Adipocyte (in vitro differentiated cells): ENCODE results near the gene OTUB1.

Experiments
- DNase-seq: peaks from one replicate; pipeline ENCODE4 v3.0.0-alpha.2; 2015; ENCODE audit warnings: low read depth
- H3K27me3 ChIP-seq: replicated peaks from 2 replicates; pipeline ENCODE4 v1.7.0; 2013; ENCODE audit warnings: mild to moderate bottlenecking, low read length, moderate library complexity; ENCODE audit not compliant: control insufficient read depth, insufficient read depth
- H3K36me3 ChIP-seq: 2 replicates; pipeline ENCODE4 v1.7.0; 2013; ENCODE audit warnings: low read length, mild to moderate bottlenecking, moderate library complexity; ENCODE audit not compliant: control insufficient read depth, insufficient read depth, severe bottlenecking
- H3K4me1 ChIP-seq: 2 replicates; pipeline ENCODE4 v1.7.0; 2013; ENCODE audit warnings: mild to moderate bottlenecking, low read length, moderate library complexity; ENCODE audit not compliant: control insufficient read depth, insufficient read depth
- H3K4me3 ChIP-seq: 2 replicates; pipeline ENCODE4 v1.7.0; 2013; ENCODE audit warnings: mild to moderate bottlenecking, low read length, moderate library complexity
- H3K9ac ChIP-seq: 2 replicates; pipeline ENCODE4 v1.7.0; 2013; ENCODE audit warnings: mild to moderate bottlenecking, low read length, moderate library complexity
- H3K9me3 ChIP-seq: 2 replicates; pipeline ENCODE4 v1.7.0; 2013; ENCODE audit warnings: mild to moderate bottlenecking, low read length, moderate library complexity; ENCODE audit not compliant: control insufficient read depth

The OTUB1 gene

GRCh38 chr11:64008914-64009633 lies 22.8 kb downstream of the OTUB1 start:
- H3K4me3 ChIP-seq, result no peak overlapping the region
- no peaks in the 10 kb centered on the region for H3K36me3 ChIP-seq
- no peaks in the 10 kb centered on the region for H3K27me3 ChIP-seq
- H3K9me3 ChIP-seq, result no peaks in the 10 kb centered on the region
- no peak for DNase-seq
- H3K9ac ChIP-seq, result no peak overlapping the region
- H3K4me1 ChIP-seq, result peaks cover 12% of the 10 kb centered on the region

GRCh38 chr11:64009710-64010109 lies 23.5 kb downstream of the OTUB1 start:
- Histone ChIP-seq H3K27me3 (no peaks in the 10 kb centered on the region), H3K36me3 (no peaks in the 10 kb centered on the region), H3K4me3 (no peak overlapping the region), H3K9ac (no peak overlapping the region), H3K9me3 (no peaks in the 10 kb centered on the region), H3K4me1 (peaks cover 12% of the 10 kb centered on the region)
- DNase-seq, result no peak

- no peak for DNase-seq
- H3K4me3 ChIP-seq, result no peak overlapping the region
Measured at GRCh38 chr11:64010783-64011182, 24.5 kb downstream of the OTUB1 start.

GRCh38 chr11:64011371-64011770 lies 25.1 kb downstream of the OTUB1 start:
- H3K4me1 ChIP-seq, result peaks cover 12% of the 10 kb centered on the region
- DNase-seq, result no peak

More at GRCh38 chr11:64010783-64011182, 24.5 kb downstream of the OTUB1 start:
- Histone ChIP-seq H3K9ac (no peak overlapping the region), H3K4me1 (peaks cover 12% of the 10 kb centered on the region), H3K27me3 (no peaks in the 10 kb centered on the region), H3K36me3 (no peaks in the 10 kb centered on the region), H3K9me3 (no peaks in the 10 kb centered on the region)

GRCh38 chr11:64013141-64013896 lies 27.1 kb downstream of the OTUB1 start:
- no peak for DNase-seq
- Histone ChIP-seq H3K4me3 (no peak overlapping the region), H3K4me1 (peaks cover under 1% of the 10 kb centered on the region), H3K36me3 (no peaks in the 10 kb centered on the region), H3K9ac (no peak overlapping the region), H3K9me3 (no peaks in the 10 kb centered on the region), H3K27me3 (no peaks in the 10 kb centered on the region)

More at GRCh38 chr11:64011371-64011770, 25.1 kb downstream of the OTUB1 start:
- Histone ChIP-seq H3K27me3 (no peaks in the 10 kb centered on the region), H3K9me3 (no peaks in the 10 kb centered on the region), H3K36me3 (no peaks in the 10 kb centered on the region), H3K9ac (no peak overlapping the region), H3K4me3 (no peak overlapping the region)

- Histone ChIP-seq H3K9ac (no peak overlapping the region), H3K36me3 (no peaks in the 10 kb centered on the region), H3K4me1 (no peaks in the 10 kb centered on the region), H3K9me3 (no peaks in the 10 kb centered on the region), H3K4me3 (no peak overlapping the region), H3K27me3 (peaks cover 2% of the 10 kb centered on the region)
- no peak for DNase-seq
Measured at GRCh38 chr11:64014356-64014755, 28.1 kb downstream of the OTUB1 start.

GRCh38 chr11:64015510-64015909 lies 29.3 kb downstream of the OTUB1 start:
- H3K27me3 ChIP-seq, result peaks cover 6% of the 10 kb centered on the region
- no peak overlapping the region for H3K4me3 ChIP-seq
- no peaks in the 10 kb centered on the region for H3K36me3 ChIP-seq
- no peaks in the 10 kb centered on the region for H3K4me1 ChIP-seq
- DNase-seq, result no peak
- no peaks in the 10 kb centered on the region for H3K9me3 ChIP-seq
- no peak overlapping the region for H3K9ac ChIP-seq

- no peak overlapping the region for H3K4me3 ChIP-seq
- no peaks in the 10 kb centered on the region for H3K9me3 ChIP-seq
- H3K9ac ChIP-seq, result no peak overlapping the region
- H3K36me3 ChIP-seq, result no peaks in the 10 kb centered on the region
- H3K27me3 ChIP-seq, result peaks cover 6% of the 10 kb centered on the region
- DNase-seq, result no peak
- H3K4me1 ChIP-seq, result no peaks in the 10 kb centered on the region
Measured at GRCh38 chr11:64015935-64016845, 30.0 kb downstream of the OTUB1 start.

- H3K4me3 ChIP-seq, result no peak overlapping the region
- H3K4me1 ChIP-seq, result no peaks in the 10 kb centered on the region
- no peaks in the 10 kb centered on the region for H3K36me3 ChIP-seq
- no peak overlapping the region for H3K9ac ChIP-seq
- no peaks in the 10 kb centered on the region for H3K9me3 ChIP-seq
- peaks cover 6% of the 10 kb centered on the region for H3K27me3 ChIP-seq
- DNase-seq, result no peak
Measured at GRCh38 chr11:64017945-64018224, 31.6 kb downstream of the OTUB1 start.

- Histone ChIP-seq H3K9me3 (no peaks in the 10 kb centered on the region), H3K4me3 (no peak overlapping the region), H3K36me3 (no peaks in the 10 kb centered on the region), H3K4me1 (no peaks in the 10 kb centered on the region), H3K27me3 (peaks cover 6% of the 10 kb centered on the region), H3K9ac (no peak overlapping the region)
- DNase-seq, result no peak
Measured at GRCh38 chr11:64018310-64018709, 32.1 kb downstream of the OTUB1 start.
